ENCODE results near the gene NUDT19.

DNA sequence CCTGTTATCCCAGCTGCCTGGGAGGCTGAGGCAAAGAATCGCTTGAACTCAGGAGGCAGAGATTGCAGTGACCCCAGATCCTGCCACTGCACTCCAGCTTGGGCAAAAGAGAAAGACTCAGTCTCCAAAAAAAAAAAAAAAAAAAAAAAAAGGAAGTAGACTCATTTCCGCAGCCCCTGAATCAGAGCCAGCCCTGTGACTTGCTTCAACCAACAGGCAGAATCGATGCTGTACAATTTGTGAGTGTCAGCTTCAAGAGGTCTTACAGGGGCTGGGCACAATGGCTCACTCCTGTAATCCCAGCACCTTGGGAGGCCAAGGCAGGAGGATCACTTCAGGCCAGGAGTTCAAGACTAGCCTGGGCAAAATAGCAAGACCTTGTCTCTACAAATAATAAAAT is 29.4 kb upstream of the NUDT19 start:
- TF ChIP-seq, protein P1, sequence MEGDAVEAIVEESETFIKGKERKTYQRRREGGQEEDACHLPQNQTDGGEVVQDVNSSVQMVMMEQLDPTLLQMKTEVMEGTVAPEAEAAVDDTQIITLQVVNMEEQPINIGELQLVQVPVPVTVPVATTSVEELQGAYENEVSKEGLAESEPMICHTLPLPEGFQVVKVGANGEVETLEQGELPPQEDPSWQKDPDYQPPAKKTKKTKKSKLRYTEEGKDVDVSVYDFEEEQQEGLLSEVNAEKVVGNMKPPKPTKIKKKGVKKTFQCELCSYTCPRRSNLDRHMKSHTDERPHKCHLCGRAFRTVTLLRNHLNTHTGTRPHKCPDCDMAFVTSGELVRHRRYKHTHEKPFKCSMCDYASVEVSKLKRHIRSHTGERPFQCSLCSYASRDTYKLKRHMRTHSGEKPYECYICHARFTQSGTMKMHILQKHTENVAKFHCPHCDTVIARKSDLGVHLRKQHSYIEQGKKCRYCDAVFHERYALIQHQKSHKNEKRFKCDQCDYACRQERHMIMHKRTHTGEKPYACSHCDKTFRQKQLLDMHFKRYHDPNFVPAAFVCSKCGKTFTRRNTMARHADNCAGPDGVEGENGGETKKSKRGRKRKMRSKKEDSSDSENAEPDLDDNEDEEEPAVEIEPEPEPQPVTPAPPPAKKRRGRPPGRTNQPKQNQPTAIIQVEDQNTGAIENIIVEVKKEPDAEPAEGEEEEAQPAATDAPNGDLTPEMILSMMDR (IDR thresholded peaks at IDR 0.05): no peak
- no peak for TF ChIP-seq ZFX (IDR thresholded peaks at IDR 0.05; ENCODE audit: borderline replicate concordance)
